ENCODE data around the gene BCL7A. TPM values are rescaled to one million over a fixed set of nuclear protein-coding genes. Genes with fewer than 3 reads are reported as not detected.
"Not testable (repeated sequence)": the region's sequence is repeated elsewhere in the genome, so short reads cannot be mapped to it uniquely, and the experiment has no call there.

The BCL7A gene
- total RNA-seq, 1 experiment from 2014 or later = 10.6 TPM

DNA sequence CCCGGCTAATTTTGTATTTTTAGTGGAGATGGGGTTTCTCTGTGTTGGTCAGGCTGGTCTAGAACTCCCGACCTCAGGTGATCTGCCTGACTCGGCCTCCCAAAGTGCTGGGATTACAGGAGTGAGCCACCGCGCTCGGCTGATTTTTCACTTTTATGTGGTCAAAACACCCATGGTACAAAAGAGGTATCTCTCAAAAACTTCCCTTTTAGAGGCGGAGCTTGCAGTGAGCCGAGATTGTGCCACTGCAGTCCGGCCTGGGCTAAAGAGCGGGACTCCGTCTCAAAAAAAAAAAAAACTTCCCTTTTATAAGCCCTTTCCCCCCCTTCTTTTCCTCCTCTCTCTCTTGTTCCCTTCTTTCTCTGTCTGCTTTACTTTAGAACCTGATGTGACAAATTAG lies 83.8 kb downstream of the BCL7A start:
- not testable (repeated sequence) for H3K4me3 ChIP-seq (ENCODE audit: insufficient read depth, low read depth, low read length); DNase-seq; H3K36me3 ChIP-seq (replicated peaks; ENCODE audit: control insufficient read depth, insufficient read depth, low read length); H3K27me3 ChIP-seq (ENCODE audit: control insufficient read depth, insufficient read depth, low read length)

GRCh38 chr12:122106843-122107242 lies 85.2 kb downstream of the BCL7A start:
- no peaks in the 10 kb centered on the region for H3K27me3 ChIP-seq (ENCODE audit: control insufficient read depth, insufficient read depth, low read length)
- H3K4me3 ChIP-seq (ENCODE audit: insufficient read depth, low read depth, low read length) = no peak overlapping the region
- H3K36me3 ChIP-seq (replicated peaks; ENCODE audit: control insufficient read depth, insufficient read depth, low read length) = no peaks in the 10 kb centered on the region
- no peak for DNase-seq

- DNase-seq = no peak
- Histone ChIP-seq H3K27me3 (ENCODE audit: control insufficient read depth, insufficient read depth, low read length) (no peaks in the 10 kb centered on the region), H3K36me3 (replicated peaks; ENCODE audit: control insufficient read depth, insufficient read depth, low read length) (no peaks in the 10 kb centered on the region), H3K4me3 (ENCODE audit: insufficient read depth, low read depth, low read length) (no peak overlapping the region)
Observed at GRCh38 chr12:122107261-122107660, 85.6 kb downstream of the BCL7A start.

GRCh38 chr12:122111089-122111641 lies 89.5 kb downstream of the BCL7A start:
- DNase-seq = no peak
- Histone ChIP-seq H3K4me3 (ENCODE audit: insufficient read depth, low read depth, low read length) (no peak overlapping the region), H3K36me3 (replicated peaks; ENCODE audit: control insufficient read depth, insufficient read depth, low read length) (no peaks in the 10 kb centered on the region), H3K27me3 (ENCODE audit: control insufficient read depth, insufficient read depth, low read length) (no peaks in the 10 kb centered on the region)

Other genes starting within 250 kb of the BCL7A start
- 23.8 and 25.5 TPM in 2 replicates for gene RHOF, start 228.2 kb upstream of the BCL7A start, total RNA-seq (2014; rRNA removed; shearing (Covaris generic))
- 3.5 and 4.6 TPM in 2 replicates for gene SETD1B, start 217.9 kb upstream of the BCL7A start, total RNA-seq (2014; rRNA removed; shearing (Covaris generic))
- 0.80 and 1.1 TPM in 2 replicates for gene HPD, start 163.0 kb upstream of the BCL7A start, total RNA-seq (2014; rRNA removed; shearing (Covaris generic))
- 39.2 and 61.2 TPM in 2 replicates for gene PSMD9, start 133.1 kb upstream of the BCL7A start, total RNA-seq (2014; rRNA removed; shearing (Covaris generic))
- 0.15 and 0.24 TPM in 2 replicates for gene CFAP251, start 103.3 kb upstream of the BCL7A start, total RNA-seq (2014; rRNA removed; shearing (Covaris generic))
- 29.7 and 49.8 TPM in 2 replicates for gene MLXIP, start 56.9 kb downstream of the BCL7A start, total RNA-seq (2014; rRNA removed; shearing (Covaris generic))
- not detected in 2 replicates for gene IL31, start 152.3 kb downstream of the BCL7A start, total RNA-seq (2014; rRNA removed; shearing (Covaris generic))
- 0.22 TPM in 1 of 2 replicates, not detected in the other for gene LRRC43, start 161.2 kb downstream of the BCL7A start, total RNA-seq (2014; rRNA removed; shearing (Covaris generic))
- 0.45 and 0.63 TPM in 2 replicates for gene B3GNT4, start 181.8 kb downstream of the BCL7A start, total RNA-seq (2014; rRNA removed; shearing (Covaris generic))
- gene DIABLO, start 204.2 kb downstream of the BCL7A start, total RNA-seq (2014; rRNA removed; shearing (Covaris generic)) = 58.2 and 60.3 TPM in 2 replicates
- gene VPS33A, start 244.6 kb downstream of the BCL7A start, total RNA-seq (2014; rRNA removed; shearing (Covaris generic)) = 38.3 and 50.1 TPM in 2 replicates

Data from H7 (cell line).